CD14-positive monocyte (primary cell): ENCODE data around the gene COL19A1. TPM values are rescaled to one million over a fixed set of nuclear protein-coding genes. Genes with fewer than 3 reads are reported as not detected.

ENCODE experiments used
- DNase-seq, 3 donors: peaks; one replicate each; pipeline ENCODE4 v3.0.0-alpha.2; 2011 to 2022
- H2AFZ ChIP-seq: 2 replicates; pipeline ENCODE4 v1.6.0; 2012; ENCODE audit warnings: mild to moderate bottlenecking, low read depth, low read length, inconsistent platforms; ENCODE audit not compliant: insufficient read depth, poor library complexity, severe bottlenecking
- H3K27ac ChIP-seq, 2 donors: 1 replicate in 1 of 2; 2 replicates in 1 of 2; pipeline ENCODE4 v1.5.1; 2012 to 2013; ENCODE audit warnings: low read length in 2 of 2, control low read depth in 1 of 2, inconsistent platforms in 1 of 2, low read depth in 1 of 2, mild to moderate bottlenecking in 1 of 2
- H3K27me3 ChIP-seq, 2 donors: one replicate each; pipeline versions ENCODE4 v1.6.0 to v1.6.1; 2011 to 2013; ENCODE audit warnings: low read length in 2 of 2; ENCODE audit not compliant: control insufficient read depth in 2 of 2, insufficient read depth in 2 of 2
- H3K36me3 ChIP-seq, 2 donors: replicated peaks in 1 of 2; 1 replicate in 1 of 2; 2 replicates in 1 of 2; pipeline versions ENCODE4 v1.5.1 to v1.6.1; 2012 to 2013; ENCODE audit warnings: low read length in 2 of 2, control low read depth in 1 of 2, inconsistent platforms in 1 of 2, mild to moderate bottlenecking in 1 of 2; ENCODE audit not compliant: insufficient read depth in 2 of 2, control insufficient read depth in 1 of 2
- H3K4me1 ChIP-seq, 2 donors: 1 replicate in 1 of 2; 2 replicates in 1 of 2; pipeline versions ENCODE4 v1.5.1 to v1.6.1; 2012 to 2013; ENCODE audit warnings: low read length in 2 of 2, control low read depth in 1 of 2, inconsistent platforms in 1 of 2, mild to moderate bottlenecking in 1 of 2, moderate library complexity in 1 of 2; ENCODE audit not compliant: insufficient read depth in 2 of 2, control insufficient read depth in 1 of 2
- H3K4me2 ChIP-seq: replicated peaks from 2 replicates; pipeline ENCODE3; 2012; ENCODE audit warnings: low read length, moderate library complexity, mild to moderate bottlenecking; ENCODE audit not compliant: poor library complexity, severe bottlenecking; ENCODE audit errors: extremely low read depth
- H3K4me3 ChIP-seq, 3 experiments: fragments of 200-600 bp in 1 of 3; sonication (generic) in 1 of 3; replicated peaks in 1 of 3; 1 replicate in 2 of 3; 2 replicates in 1 of 3; pipeline ENCODE4 v1.5.1; 2011 to 2013; ENCODE audit warnings: low read length in 3 of 3, mild to moderate bottlenecking in 3 of 3, control low read depth in 2 of 3, low read depth in 2 of 3, inconsistent platforms in 1 of 3, moderate library complexity in 1 of 3
- H3K79me2 ChIP-seq: 2 replicates; pipeline ENCODE4 v1.6.0; 2012; ENCODE audit warnings: mild to moderate bottlenecking, control low read depth, inconsistent platforms, low read length, moderate library complexity; ENCODE audit not compliant: insufficient read depth
- H3K9ac ChIP-seq: 2 replicates; pipeline ENCODE4 v1.6.0; 2017; ENCODE audit warnings: low read length, mild to moderate bottlenecking; ENCODE audit not compliant: insufficient read depth, poor library complexity, severe bottlenecking
- H3K9me3 ChIP-seq, 2 donors: replicated peaks in 1 of 2; 1 replicate in 1 of 2; 2 replicates in 1 of 2; pipeline versions ENCODE4 v1.5.1 to v1.6.1; 2012 to 2013; ENCODE audit warnings: low read length in 2 of 2, control low read depth in 1 of 2; ENCODE audit not compliant: control insufficient read depth in 1 of 2, insufficient read depth in 1 of 2
- H4K20me1 ChIP-seq: 2 replicates; pipeline ENCODE4 v1.6.0; 2012; ENCODE audit warnings: mild to moderate bottlenecking, low read length, control low read depth, moderate library complexity; ENCODE audit not compliant: insufficient read depth
- H3K27ac Mint-ChIP-seq, 7 donors: one replicate each; pipeline ENCODE4 v1.8.0; 2020; ENCODE audit warnings: mild to moderate bottlenecking in 7 of 7, mixed read lengths in 7 of 7, moderate library complexity in 6 of 7, inconsistent platforms in 2 of 7
- H3K27me3 Mint-ChIP-seq, 3 donors: one replicate each; pipeline ENCODE4 v1.8.0; 2021 to 2022; ENCODE audit warnings: low read depth in 3 of 3, mild to moderate bottlenecking in 3 of 3, mixed read lengths in 3 of 3, moderate library complexity in 3 of 3, inconsistent platforms in 1 of 3
- H3K36me3 Mint-ChIP-seq, 2 donors: one replicate each; pipeline ENCODE4 v1.8.0; 2020; ENCODE audit warnings: mixed read lengths in 2 of 2, inconsistent platforms in 1 of 2, mild to moderate bottlenecking in 1 of 2
- H3K4me1 Mint-ChIP-seq: one replicate; pipeline ENCODE4 v1.8.0; 2020; ENCODE audit warnings: mild to moderate bottlenecking, mixed read lengths
- H3K4me3 Mint-ChIP-seq, 2 donors: one replicate each; pipeline ENCODE4 v1.8.0; 2020; ENCODE audit warnings: mild to moderate bottlenecking in 2 of 2, mixed read lengths in 2 of 2, moderate library complexity in 1 of 2
- H3K9me3 Mint-ChIP-seq, 7 donors: one replicate each; pipeline ENCODE4 v1.8.0; 2020 to 2022; ENCODE audit warnings: mixed read lengths in 7 of 7, mild to moderate bottlenecking in 6 of 7, moderate library complexity in 6 of 7, inconsistent platforms in 2 of 7
- CTCF ChIP-seq: fragments of 200-600 bp; IDR thresholded peaks from one replicate; pipeline ENCODE4 v1.8.0; 2022; ENCODE audit warnings: antibody characterized with exemption, mild to moderate bottlenecking
- WGBS: methylation state at CpG from one replicate; pipeline ENCODE4 v1.1.5; 2013; ENCODE audit warnings: missing lambda C conversion rate; ENCODE audit not compliant: insufficient coverage; 5-methylcytosine and 5-hydroxymethylcytosine counted together
- intact Hi-C, 2 donors: fragments of 100-400 bp; cut with micrococcal nuclease; formaldehyde crosslinking; loops; one replicate each; pipeline versions ENCODE4 v1.15.0 to v1.15.1; 2023
- polyA plus RNA-seq, 3 donors: library from polyadenylated mRNA; depleted of rRNA in 1 of 3; unstranded in 2 of 3; stranded (reverse) in 1 of 3; fragments of 300-500 nt in 2 of 3; fragments of >200 nt in 1 of 3; fragmentation: Illumina TruSeq in 2 of 3; gene quantifications; 1 replicate in 2 of 3; 2 replicates in 1 of 3; pipeline ENCODE4 v1.2.3, GENCODE V29; 2012 to 2021

The COL19A1 gene
- polyA plus RNA-seq, 3 donors: not detected

- DNase-seq: no peak
- Histone ChIP-seq H3K27ac (no peak overlapping the region), H3K4me1 (no peaks in the 10 kb centered on the region), H2AFZ (no peak overlapping the region), H3K27me3 (no peaks in the 10 kb centered on the region), H3K79me2 (no peaks in the 10 kb centered on the region), H3K4me2 (no peak overlapping the region), H3K9me3 (no peaks in the 10 kb centered on the region), H3K4me3 (no peak overlapping the region), H3K36me3 (no peaks in the 10 kb centered on the region), H3K9ac (no peak overlapping the region), H4K20me1 (no peaks in the 10 kb centered on the region)
- Mint-ChIP-seq H3K4me1 (no peaks in the 10 kb centered on the region), H3K27me3 (peaks cover 0 to 3% (median 0%) of the 10 kb centered on the region in 3 donors), H3K4me3 (no peak overlapping the region), H3K36me3 (no peaks in the 10 kb centered on the region), H3K27ac (no peak overlapping the region), H3K9me3 (no peaks in the 10 kb centered on the region)
- intact Hi-C loops: no loop called here
- WGBS: 91% methylated on average over 4 of the region's 7 CpGs
- TF ChIP-seq CTCF: no peak
These were observed 216.5 kb downstream of the COL19A1 start for GRCh38 chr6:70082830-70083229.

DNA sequence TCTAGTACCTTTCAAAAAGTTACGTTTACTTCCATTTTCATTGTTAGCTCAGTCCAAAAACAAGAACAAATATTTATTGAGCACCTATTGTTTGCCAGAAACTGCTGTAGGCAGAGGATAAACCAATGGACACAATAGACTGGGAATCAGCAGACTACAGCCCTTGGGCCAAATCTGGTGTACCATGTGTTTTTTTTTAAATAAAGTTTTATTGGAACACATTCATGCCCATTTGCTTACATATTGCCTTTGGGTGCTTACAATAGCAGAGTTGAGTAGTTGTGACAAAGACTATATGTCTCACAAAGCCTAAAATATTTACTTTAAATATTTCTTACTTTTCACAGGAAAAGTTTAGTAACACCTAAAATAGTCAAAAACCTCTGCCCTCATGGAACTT, 220.4 kb downstream of the COL19A1 start:
- H4K20me1 ChIP-seq: no peaks in the 10 kb centered on the region
- no peak for TF ChIP-seq CTCF
- Mint-ChIP-seq H3K27ac (no peak overlapping the region), H3K27me3 (peaks cover 0 to 3% (median 0%) of the 10 kb centered on the region in 3 donors), H3K4me1 (no peaks in the 10 kb centered on the region), H3K4me3 (no peak overlapping the region), H3K36me3 (no peaks in the 10 kb centered on the region), H3K9me3 (no peaks in the 10 kb centered on the region)
- H3K9ac ChIP-seq: no peak overlapping the region
- no peaks in the 10 kb centered on the region for H3K79me2 ChIP-seq
- no peak overlapping the region for H3K4me2 ChIP-seq
- no peaks in the 10 kb centered on the region for H3K9me3 ChIP-seq
- no peaks in the 10 kb centered on the region for H3K27me3 ChIP-seq
- H3K4me3 ChIP-seq: no peak overlapping the region
- no peak overlapping the region for H2AFZ ChIP-seq
- DNase-seq: no peak
- no peaks in the 10 kb centered on the region for H3K4me1 ChIP-seq
- intact Hi-C loops: no loop called here
- no peaks in the 10 kb centered on the region for H3K36me3 ChIP-seq
- no peak overlapping the region for H3K27ac ChIP-seq
- WGBS: no CpG with 5 or more reads among the region's 1 CpG
